ENCODE data around the gene SDHA.
A peak's percentile ranks its signal among the peaks of the same experiment; 100 is the strongest.
"Not testable (repeated sequence)": the region's sequence is repeated elsewhere in the genome, so short reads cannot be mapped to it uniquely, and the experiment has no call there.

The SDHA gene

DNA sequence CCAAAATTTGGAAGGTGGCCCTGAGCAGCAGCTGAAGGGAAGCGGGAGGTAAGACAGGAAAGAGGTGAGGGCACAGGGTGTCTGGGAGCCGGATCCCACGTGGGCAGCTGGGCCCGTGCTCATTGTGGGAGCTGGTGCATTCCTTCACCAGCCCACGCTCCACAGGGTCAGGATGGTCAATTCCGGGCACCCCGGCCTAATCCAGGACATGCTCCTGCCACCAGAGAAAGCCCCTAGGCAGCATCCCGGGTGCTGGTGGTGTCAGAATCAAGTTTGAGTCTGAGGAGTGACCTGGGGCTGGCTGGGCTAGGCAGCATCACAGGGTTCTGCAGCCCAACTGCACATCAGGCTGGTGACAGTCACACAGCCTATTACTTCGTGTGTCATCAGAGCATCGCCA, 46.2 kb downstream of the SDHA start:
- no peak for DNase-seq (ENCODE audit: extremely low read depth, insufficient read length)
- Histone ChIP-seq H3K36me3 (ENCODE audit: control insufficient read depth, insufficient read depth, low read length) (peaks cover 5% of the 10 kb centered on the region), H3K4me3 (replicated peaks; ENCODE audit: low read depth, low read length) (no peak overlapping the region), H3K27me3 (replicated peaks; ENCODE audit: control insufficient read depth, insufficient read depth, low read length) (no peaks in the 10 kb centered on the region)
- TF ChIP-seq, protein P1, sequence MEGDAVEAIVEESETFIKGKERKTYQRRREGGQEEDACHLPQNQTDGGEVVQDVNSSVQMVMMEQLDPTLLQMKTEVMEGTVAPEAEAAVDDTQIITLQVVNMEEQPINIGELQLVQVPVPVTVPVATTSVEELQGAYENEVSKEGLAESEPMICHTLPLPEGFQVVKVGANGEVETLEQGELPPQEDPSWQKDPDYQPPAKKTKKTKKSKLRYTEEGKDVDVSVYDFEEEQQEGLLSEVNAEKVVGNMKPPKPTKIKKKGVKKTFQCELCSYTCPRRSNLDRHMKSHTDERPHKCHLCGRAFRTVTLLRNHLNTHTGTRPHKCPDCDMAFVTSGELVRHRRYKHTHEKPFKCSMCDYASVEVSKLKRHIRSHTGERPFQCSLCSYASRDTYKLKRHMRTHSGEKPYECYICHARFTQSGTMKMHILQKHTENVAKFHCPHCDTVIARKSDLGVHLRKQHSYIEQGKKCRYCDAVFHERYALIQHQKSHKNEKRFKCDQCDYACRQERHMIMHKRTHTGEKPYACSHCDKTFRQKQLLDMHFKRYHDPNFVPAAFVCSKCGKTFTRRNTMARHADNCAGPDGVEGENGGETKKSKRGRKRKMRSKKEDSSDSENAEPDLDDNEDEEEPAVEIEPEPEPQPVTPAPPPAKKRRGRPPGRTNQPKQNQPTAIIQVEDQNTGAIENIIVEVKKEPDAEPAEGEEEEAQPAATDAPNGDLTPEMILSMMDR (IDR thresholded peaks at IDR 0.05; ENCODE audit: insufficient read depth, low read length, poor library complexity, severe bottlenecking): no peak

DNA sequence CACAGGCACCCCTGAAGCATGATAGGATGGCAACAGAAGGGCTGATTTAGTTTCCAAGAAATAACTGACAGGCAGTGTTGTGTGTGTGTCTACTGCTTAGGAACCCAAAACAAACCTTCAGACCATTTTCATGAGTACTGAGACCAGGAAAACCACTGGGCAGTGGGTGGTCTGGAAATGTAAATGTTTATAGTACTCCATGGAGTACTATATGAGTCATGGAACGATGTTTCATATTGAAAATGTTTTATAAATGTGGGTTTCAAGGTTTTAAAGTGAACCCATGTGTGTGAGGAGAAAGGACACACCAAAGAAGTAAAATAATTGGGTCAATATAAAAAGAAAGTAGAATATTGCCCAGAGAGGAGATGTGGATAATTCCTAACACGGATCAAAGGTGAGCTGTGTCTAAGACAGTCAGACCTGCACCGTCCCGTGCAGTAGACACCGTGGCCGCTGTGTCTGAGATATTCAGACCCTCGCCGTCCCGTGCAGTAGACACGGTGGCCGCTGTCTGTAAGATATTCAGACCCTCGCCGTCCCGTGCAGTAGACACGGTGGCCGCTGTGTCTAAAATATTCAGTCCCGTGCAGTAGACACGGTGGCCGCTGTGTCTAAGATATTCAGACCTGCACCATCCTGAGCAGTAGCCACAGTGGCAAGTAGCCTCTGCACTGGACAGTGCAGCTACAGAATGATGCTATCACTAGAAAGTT, 48.3 kb downstream of the SDHA start:
- not testable (repeated sequence) for DNase-seq (ENCODE audit: extremely low read depth, insufficient read length)

DNA sequence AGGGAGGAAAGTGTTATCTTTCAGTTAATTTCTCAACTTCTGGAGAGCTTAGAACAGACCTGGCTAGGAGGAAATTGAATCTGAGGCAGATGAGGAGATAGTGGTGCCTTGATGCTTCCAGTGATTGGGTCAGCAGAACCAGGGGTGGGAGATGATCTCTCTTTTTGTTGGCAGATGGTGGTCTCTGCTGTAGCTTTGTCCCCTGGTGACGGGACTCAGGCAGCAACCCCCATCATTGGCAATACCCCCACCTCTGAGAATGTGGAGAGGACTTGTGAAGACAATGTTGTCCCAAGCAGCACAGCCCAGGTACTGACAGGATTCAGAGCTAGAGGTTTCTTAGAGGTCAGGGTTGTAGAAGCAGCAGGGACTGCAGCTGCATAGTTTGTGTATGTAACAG, 49.6 kb downstream of the SDHA start:
- Histone ChIP-seq H3K4me3 (replicated peaks; ENCODE audit: low read depth, low read length) (no peak overlapping the region), H3K36me3 (ENCODE audit: control insufficient read depth, insufficient read depth, low read length) (peaks cover 5% of the 10 kb centered on the region), H3K27me3 (replicated peaks; ENCODE audit: control insufficient read depth, insufficient read depth, low read length) (no peaks in the 10 kb centered on the region)
- TF ChIP-seq, protein P1 (IDR thresholded peaks at IDR 0.05; ENCODE audit: insufficient read depth, low read length, poor library complexity, severe bottlenecking): no peak
- DNase-seq (ENCODE audit: extremely low read depth, insufficient read length): no peak

More for the DNA sequence above, 48.3 kb downstream of the SDHA start:
- H3K4me3 ChIP-seq (replicated peaks; ENCODE audit: low read depth, low read length); H3K27me3 ChIP-seq (replicated peaks; ENCODE audit: control insufficient read depth, insufficient read depth, low read length); H3K36me3 ChIP-seq (ENCODE audit: control insufficient read depth, insufficient read depth, low read length): not testable (repeated sequence)

DNA sequence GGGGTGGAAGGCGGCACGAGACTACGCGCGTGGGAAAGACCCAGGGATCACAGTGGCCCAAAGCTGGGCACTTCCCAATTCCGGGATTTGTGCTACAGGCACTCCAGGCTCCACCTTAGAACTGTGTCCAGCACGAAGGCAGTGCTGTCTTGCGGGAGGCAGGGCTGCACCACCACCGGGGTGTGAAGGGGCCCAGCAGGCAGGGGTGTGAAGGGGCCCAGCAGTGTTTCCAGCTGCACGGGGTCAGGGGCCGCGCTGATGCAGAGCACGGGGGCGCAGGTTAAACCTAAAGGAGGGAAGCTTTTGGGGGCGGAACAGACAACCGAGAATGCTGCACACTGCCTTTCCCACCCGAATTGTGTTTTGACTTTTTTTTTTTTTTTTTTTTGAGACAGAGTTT, 52.2 kb downstream of the SDHA start:
- no peak for DNase-seq (ENCODE audit: extremely low read depth, insufficient read length)
- peak overlapping the region; percentile 78 for H3K4me3 ChIP-seq (replicated peaks; ENCODE audit: low read depth, low read length)
- no peaks in the 10 kb centered on the region for H3K27me3 ChIP-seq (replicated peaks; ENCODE audit: control insufficient read depth, insufficient read depth, low read length)
- TF ChIP-seq, protein P1 (IDR thresholded peaks at IDR 0.05; ENCODE audit: insufficient read depth, low read length, poor library complexity, severe bottlenecking): no peak
- peaks cover 6% of the 10 kb centered on the region for H3K36me3 ChIP-seq (ENCODE audit: control insufficient read depth, insufficient read depth, low read length)

DNA sequence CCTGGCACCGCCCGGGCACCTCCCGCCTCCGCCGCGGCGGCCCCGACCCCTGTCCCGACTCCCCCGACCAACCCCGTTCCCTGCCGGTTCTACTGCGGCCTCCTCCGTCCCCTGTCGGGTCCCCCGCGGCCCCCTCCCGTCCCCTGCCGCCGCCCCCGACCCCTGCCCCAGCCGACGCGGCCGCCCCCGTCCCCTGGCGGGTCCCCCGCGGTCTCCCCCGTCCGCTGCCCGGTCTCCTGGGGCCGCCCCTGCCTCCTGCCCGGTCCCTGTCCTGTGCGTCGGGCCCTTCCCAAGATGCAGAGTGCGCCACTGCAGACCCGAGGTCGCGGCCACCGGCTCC, 53.7 kb downstream of the SDHA start:
- H3K4me3 ChIP-seq (replicated peaks; ENCODE audit: low read depth, low read length): peak overlapping the region; percentile 91
- H3K36me3 ChIP-seq (ENCODE audit: control insufficient read depth, insufficient read depth, low read length); DNase-seq (ENCODE audit: extremely low read depth, insufficient read length); H3K27me3 ChIP-seq (replicated peaks; ENCODE audit: control insufficient read depth, insufficient read depth, low read length): not testable (repeated sequence)

DNA sequence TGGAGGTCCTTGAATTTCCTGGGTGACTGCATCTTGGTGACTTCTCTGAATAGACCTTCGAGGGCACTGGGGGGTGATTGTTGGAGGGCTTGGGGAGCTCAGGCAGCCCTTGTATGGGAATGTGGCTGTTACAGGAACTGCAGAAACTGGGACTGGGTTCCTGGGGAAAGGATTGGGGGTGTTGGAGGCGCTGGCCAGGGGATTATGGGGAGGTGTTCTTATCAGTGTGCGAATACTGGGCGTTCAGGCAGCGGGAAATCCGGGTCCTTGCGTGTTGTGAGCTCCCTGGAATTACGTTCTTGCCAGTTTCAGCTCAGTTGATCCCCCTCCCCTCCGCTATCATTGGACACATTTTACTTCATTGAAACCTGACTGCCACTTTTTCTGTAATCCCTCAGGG, 55.0 kb downstream of the SDHA start:
- H3K4me3 ChIP-seq (replicated peaks; ENCODE audit: low read depth, low read length); DNase-seq (ENCODE audit: extremely low read depth, insufficient read length); H3K27me3 ChIP-seq (replicated peaks; ENCODE audit: control insufficient read depth, insufficient read depth, low read length); H3K36me3 ChIP-seq (ENCODE audit: control insufficient read depth, insufficient read depth, low read length): not testable (repeated sequence)

DNA sequence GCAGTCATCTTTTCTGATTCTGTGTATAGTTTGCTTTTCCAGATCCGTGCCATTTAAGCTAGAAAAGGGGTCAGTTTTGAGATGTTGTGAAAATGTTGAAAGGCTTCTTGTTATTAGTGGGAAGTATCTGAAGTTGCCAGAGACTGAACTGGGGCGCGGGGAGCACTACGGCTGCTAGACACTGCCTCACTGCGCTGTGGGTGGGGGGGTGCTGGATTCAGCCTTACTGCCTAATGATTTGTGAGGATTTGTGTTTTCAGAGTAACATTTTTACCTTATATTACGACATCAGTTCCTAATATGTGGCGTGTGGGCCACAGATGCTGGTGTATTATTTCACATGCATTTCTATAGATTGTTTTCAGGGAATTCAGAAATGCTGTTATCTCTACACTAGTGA, 55.4 kb downstream of the SDHA start:
- not testable (repeated sequence) for DNase-seq (ENCODE audit: extremely low read depth, insufficient read length); H3K4me3 ChIP-seq (replicated peaks; ENCODE audit: low read depth, low read length); H3K27me3 ChIP-seq (replicated peaks; ENCODE audit: control insufficient read depth, insufficient read depth, low read length); H3K36me3 ChIP-seq (ENCODE audit: control insufficient read depth, insufficient read depth, low read length)

DNA sequence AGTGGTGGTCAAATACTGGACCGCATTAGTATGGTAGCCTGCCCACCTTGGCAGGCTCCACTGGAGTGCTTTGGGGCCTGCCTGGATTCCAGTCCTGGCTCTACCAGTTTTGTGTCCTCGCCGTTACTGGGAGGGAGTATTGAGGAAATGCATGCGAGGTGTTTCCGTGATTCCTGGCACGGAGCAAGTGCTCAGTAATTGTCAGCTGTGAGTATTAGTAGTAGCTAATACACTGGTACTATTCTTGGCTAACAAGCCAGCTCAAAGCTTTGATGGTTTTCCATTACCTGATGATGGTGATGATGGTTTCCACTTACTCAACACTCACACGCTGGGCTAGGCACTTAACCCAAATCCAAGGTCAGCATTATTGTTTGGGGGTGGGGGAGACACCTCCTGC, 56.2 kb downstream of the SDHA start:
- H3K27me3 ChIP-seq (replicated peaks; ENCODE audit: control insufficient read depth, insufficient read depth, low read length); DNase-seq (ENCODE audit: extremely low read depth, insufficient read length); H3K4me3 ChIP-seq (replicated peaks; ENCODE audit: low read depth, low read length); H3K36me3 ChIP-seq (ENCODE audit: control insufficient read depth, insufficient read depth, low read length): not testable (repeated sequence)

All from GM06990 (cell line).